NCI-H446 treated with DMSO at 0.1 percent for 48 hours (cell line): Measurements from ENCODE around the gene TTF2.

Source experiments
- DNase-seq: peaks from one replicate; lab custom pipeline; 2025; lab: John Stamatoyannopoulos, UW

The TTF2 gene

DNA sequence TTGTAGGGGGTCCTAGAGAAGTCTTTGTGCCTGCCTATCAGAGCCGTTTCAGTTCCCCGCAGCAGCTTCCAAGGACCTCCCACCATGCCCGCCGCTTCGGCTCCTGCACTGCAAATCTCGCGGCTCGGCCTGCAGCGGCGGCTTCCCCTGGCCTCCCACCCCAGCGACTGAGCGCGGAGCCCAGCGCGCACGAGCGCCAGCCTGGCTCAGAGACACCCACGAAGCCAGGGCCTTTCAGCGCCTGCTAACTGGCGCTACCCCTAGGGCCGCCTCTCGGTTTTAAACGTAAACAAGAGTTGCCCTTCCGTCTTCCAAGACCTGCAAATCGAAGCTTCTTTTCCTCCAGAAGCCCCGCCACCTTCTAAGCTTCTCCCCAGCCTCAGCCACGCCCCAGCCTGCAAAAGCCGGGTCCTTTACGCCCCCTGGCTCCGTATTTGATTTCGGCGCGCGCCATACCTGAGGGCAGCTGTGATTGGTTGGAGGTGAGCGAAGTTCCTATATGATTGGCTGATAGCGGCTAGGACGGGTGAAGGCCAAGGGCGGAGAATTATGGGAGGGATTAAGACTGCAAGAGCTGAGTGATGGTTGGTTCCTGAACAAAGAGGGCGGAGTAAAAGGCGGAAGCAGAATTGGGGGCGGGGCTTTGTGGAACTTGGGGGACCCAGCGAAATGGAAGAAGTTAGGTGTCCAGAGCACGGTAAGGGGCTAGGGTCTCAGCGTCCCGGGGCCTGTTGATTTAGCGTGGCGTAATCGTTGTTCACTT, at the start of gene TTF2:
TSS of gene TTF2 (plus strand) at position 649 of the 763 bp plus-strand sequence. CDS start at position 670, 21 bp downstream.
- peak; percentile 100 for DNase-seq

DNA sequence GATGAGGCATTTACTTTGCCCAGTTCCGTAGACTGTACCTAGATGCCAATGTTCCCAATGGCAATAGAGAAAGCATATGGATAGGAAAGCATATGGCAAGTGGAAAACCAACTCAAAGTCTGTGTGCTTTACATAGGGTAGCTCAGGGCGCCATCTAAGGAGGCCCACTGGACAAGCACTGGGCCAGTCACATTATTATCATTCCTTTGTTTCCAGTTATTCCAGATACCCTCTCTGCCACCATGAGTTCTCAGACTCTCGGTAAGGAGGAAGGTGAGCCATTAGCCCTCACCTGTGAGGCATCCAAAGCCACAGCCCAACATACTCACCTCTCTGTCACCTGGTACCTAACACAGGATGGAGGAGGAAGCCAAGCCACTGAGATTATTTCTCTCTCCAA, 48.8 kb upstream of the TTF2 start:
- DNase-seq: no peak

DNA sequence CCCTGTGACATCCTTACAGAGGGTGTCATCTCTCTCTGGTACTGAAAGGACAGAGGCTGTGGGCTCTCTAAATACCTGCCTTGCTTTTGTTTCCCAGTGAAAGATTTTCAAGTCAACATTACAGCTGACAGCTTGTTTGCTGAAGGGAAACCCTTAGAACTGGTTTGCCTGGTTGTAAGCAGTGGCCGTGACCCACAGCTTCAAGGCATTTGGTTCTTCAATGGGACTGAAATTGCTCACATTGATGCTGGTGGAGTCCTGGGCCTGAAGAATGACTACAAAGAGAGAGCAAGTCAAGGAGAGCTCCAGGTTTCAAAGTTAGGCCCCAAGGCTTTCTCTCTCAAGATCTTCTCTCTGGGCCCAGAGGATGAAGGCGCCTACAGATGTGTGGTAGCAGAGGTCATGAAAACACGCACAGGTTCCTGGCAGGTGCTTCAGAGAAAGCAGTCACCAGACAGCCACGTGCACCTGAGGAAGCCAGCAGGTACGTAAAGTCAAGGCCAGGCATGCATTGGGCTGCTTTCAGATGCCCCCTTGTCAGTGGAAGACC, 46.7 kb upstream of the TTF2 start:
- no peak for DNase-seq

- DNase-seq: no peak
These were observed 45.9 kb upstream of the TTF2 start for GRCh38 chr1:117014209-117014608.

- DNase-seq: no peak
These were observed 44.4 kb upstream of the TTF2 start for GRCh38 chr1:117015724-117016123.

- DNase-seq: no peak
These were observed 43.1 kb upstream of the TTF2 start for GRCh38 chr1:117017062-117017461.

- DNase-seq: no peak
These were observed 42.5 kb upstream of the TTF2 start for GRCh38 chr1:117017648-117018047.

- no peak for DNase-seq
These were observed 39.5 kb upstream of the TTF2 start for GRCh38 chr1:117020526-117021156.

GRCh38 chr1:117022114-117022513, 38.0 kb upstream of the TTF2 start:
- no peak for DNase-seq

DNA sequence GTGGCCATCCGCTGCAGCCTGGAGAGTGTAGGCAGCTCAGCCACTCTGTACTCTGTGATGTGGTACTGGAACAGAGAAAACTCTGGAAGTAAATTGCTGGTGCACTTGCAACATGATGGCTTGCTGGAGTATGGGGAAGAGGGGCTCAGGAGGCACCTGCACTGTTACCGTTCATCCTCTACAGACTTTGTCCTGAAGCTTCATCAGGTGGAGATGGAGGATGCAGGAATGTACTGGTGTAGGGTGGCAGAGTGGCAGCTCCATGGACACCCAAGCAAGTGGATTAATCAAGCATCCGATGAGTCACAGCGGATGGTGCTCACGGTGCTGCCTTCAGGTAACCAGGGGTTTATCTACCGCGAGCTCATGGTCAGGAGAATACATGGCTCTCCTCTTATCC, 34.6 kb upstream of the TTF2 start:
- no peak for DNase-seq

DNA sequence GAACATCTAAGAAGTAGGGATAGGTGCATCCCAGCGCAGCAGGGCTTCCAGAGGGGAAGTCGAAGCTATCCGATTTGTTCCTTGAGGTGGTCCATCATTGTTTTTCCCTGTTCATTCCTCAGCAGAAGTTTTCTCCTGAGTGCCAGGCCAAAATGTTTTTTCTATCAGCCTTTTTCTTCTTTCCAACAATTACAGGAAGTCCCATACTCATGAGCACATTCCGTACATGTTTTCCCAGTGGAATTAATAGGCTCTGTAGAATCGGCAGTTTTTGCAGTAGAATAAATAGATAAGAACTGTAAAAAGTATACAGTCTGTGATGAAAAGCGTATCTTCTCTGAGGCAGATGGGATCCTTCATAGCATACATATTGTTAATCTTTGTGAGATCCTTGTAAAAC, 33.8 kb upstream of the TTF2 start:
- DNase-seq: no peak

- DNase-seq: no peak
These were observed 30.4 kb upstream of the TTF2 start for GRCh38 chr1:117029685-117030084.

- no peak for DNase-seq
These were observed 29.8 kb upstream of the TTF2 start for GRCh38 chr1:117030271-117030877.

DNA sequence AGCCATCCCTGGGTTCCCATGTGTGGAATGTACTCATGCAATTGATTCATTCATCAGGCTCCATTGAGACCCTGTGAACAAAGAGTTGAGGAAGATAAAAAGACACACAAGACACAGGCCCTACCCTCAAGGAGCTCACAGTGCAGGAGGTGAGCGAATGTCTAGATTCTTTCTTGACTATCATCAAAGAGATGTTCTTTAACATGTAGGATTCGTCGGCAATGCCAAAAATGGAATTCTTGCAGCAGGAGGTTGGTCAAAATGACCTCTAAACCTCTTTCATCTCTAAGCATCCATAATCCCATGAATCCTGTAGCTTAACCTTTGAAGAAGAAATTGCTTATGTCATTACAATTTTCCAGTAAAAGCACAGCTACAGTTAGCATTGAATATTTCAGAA, 27.9 kb upstream of the TTF2 start:
- DNase-seq: no peak

DNA sequence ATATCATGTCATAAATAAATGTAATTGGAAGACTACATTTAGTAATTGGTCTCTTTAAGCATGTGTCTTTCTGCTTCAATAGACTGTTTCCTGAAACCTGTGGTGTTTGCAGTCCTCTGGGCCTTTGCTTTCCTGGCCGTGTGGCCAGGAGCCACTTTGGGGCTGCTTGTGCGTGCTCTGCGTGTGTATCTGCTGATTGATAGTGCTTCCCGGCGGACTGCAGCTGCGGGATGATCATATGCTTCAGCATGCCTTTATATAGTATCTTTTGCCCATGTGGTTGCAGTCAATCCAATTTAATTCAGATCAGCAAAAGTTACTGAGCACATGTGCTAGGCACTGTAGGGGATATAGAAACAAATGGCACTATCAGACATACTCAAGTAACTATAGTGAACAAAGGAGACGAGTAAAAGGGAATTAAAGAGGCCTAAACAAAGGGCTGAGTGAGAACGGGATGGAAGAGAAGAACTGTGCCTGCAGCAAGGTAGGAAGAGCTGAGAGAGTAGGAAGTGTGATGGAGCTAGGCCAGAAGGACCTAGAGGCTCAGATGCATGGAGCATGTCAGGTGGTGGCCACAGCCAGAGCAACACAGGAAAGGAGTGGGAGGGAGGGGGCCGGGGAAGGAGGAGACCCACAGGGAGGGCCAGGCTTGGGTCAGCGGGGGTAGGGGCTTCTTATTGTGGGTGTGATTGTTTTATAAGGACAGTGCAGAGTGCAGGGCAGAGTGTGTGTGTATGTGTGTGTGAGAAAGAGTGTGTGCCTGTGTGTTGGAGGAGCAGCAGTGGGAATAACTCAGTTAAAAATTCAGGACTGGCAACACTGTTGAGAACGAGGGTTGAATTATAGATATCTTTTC, 27.2 kb upstream of the TTF2 start:
- DNase-seq: no peak

DNA sequence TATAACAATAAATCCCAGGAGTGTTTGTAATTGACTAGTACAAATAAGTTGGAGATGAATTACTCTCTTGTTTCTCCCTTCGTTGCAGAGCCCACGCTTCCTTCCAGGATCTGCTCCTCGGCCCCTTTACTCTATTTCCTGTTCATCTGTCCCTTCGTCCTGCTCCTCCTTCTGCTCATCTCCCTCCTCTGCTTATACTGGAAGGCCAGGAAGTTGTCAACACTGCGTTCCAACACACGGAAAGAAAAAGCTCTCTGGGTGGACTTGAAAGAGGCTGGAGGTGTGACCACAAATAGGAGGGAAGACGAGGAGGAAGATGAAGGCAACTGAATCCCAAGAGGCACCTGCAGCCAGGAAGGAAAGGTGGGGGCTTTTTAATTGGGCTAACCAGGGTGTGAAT, 26.4 kb upstream of the TTF2 start:
- no peak for DNase-seq

DNA sequence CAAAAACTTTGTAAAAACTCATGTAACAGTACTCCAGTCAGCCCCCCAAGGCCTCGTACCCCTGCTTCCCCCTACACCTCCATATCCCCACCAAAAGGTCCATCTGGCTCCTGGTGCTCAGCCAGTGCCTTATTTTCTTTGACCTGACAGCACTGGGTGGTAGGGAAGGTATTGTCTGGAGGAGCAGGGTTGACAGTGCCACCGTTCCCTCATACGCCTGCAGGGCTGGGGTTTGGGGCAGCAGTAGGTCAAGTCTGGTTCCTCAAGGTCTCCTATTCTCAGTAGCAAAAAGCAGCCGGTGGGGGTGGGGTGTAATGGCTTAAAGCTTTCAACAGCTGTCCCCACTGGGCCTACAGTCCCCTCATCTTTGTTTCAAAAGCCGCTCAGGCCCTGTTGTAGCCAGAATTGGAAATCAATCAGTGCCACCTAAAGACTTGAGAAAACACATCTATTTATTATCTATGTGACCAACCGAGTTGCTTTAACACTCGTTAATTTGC, 25.3 kb upstream of the TTF2 start:
- DNase-seq: no peak

- no peak for DNase-seq
These were observed 24.1 kb upstream of the TTF2 start for GRCh38 chr1:117036018-117036461.

DNA sequence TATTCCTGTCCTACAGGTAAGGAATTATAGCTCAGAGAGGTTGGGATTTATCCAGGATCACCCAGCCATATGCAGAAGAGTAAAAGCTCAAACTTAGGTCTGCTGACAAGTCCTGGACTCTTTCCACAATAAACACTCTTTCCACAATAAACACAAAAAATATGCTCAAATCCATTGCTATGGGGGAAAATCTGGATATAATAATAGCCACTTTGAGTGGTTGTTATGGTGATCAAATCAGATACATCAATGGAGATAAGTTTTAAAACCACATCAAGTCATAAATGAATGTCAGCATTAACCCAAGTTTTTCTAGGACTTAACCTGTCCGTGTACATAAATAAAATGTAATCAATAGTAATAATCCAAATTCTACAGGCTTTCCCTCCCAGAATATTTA, 22.3 kb upstream of the TTF2 start:
- DNase-seq: no peak

GRCh38 chr1:117038236-117038635, 21.9 kb upstream of the TTF2 start:
- no peak for DNase-seq

- DNase-seq: no peak
These were observed 15.9 kb upstream of the TTF2 start for GRCh38 chr1:117044217-117044616.

- DNase-seq: peak; percentile 76
These were observed 14.5 kb upstream of the TTF2 start for GRCh38 chr1:117045644-117046043.
